ENCODE data around the gene VWA5A. TPM values are rescaled to one million over a fixed set of nuclear protein-coding genes. Genes with fewer than 3 reads are reported as not detected.
A peak's percentile ranks its signal among the peaks of the same experiment; 100 is the strongest.

Gene VWA5A
- total and polyA plus RNA-seq, 9 of the 15 experiments (the other 6 are each of a cell fraction or from before 2014, with no cell fraction given), result 4.6 to 19.7 (median 6.9) TPM

DNA sequence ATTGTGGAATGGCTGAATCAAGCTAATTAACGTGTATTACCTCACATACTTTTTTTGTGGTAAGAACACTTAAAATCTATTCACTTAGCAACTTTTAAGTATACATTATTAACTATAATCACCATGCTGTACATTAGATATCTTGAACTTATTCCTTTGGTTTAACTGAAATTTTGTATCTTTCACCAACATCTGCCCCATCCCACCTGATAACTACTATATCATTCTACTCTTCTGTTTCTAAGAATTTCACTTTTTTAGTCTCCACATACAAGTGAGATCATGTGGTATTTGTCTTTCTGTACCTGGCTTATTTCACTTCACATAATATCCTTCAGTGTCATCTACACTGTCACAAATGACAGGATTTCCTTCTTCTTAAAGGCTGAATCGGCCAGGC is 17.1 kb upstream of the VWA5A start:
- H3K4me3 ChIP-seq, result no peak overlapping the region
- no peak overlapping the region for H3K27ac ChIP-seq (ENCODE audit: extremely low read depth, low read depth, low read length)
- no peaks in the 10 kb centered on the region for H3K27me3 ChIP-seq (ENCODE audit: control insufficient read depth in 2 of 2, insufficient read depth in 2 of 2, low read length in 2 of 2)
- no peak for DNase-seq (ENCODE audit: extremely low read depth in 1 of 4, low spot score in 3 of 4)
- no peak for FAIRE-seq
- CTCF ChIA-PET (ENCODE audit: low intra/inter-chr PET ratio), result no interaction called here
- in situ Hi-C loops (cut with MboI), result no loop called here
- peaks cover 5 to 22% of the 10 kb centered on the region in 2 experiments; a peak in 4 of 5 replicates for H3K4me1 ChIP-seq (replicated peaks in 1 of 2; ENCODE audit: control insufficient read depth in 2 of 2, insufficient read depth in 2 of 2, low read length in 2 of 2)
- no peaks in the 10 kb centered on the region for H4K20me1 ChIP-seq (replicated peaks; ENCODE audit: control insufficient read depth, insufficient read depth, low read length)
- H3K9ac ChIP-seq (ENCODE audit: insufficient read depth in 1 of 2, low read depth in 2 of 2, low read length in 2 of 2), result no peak overlapping the region
- 56% methylated on average over 2 of the region's 2 CpGs for WGBS (ENCODE audit: insufficient coverage, low coverage, missing lambda C conversion rate)
- no peak for ATAC-seq
- TF ChIP-seq SOX6 (IDR thresholded peaks at IDR 0.05), result peak; percentile 17; the same call in 1 of the 2 replicates
- no peak for TF ChIP-seq ARID2 (IDR thresholded peaks at IDR 0.05)
- TF ChIP-seq ARID1B (IDR thresholded peaks at IDR 0.05), result peak; percentile 67
- TF ChIP-seq, protein P1, sequence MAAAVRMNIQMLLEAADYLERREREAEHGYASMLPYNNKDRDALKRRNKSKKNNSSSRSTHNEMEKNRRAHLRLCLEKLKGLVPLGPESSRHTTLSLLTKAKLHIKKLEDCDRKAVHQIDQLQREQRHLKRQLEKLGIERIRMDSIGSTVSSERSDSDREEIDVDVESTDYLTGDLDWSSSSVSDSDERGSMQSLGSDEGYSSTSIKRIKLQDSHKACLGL (CRISPR knock-in tag; IDR thresholded peaks at IDR 0.05; ENCODE audit: borderline replicate concordance, poor library complexity, severe bottlenecking), result no peak
- TF ChIP-seq, protein P2, sequence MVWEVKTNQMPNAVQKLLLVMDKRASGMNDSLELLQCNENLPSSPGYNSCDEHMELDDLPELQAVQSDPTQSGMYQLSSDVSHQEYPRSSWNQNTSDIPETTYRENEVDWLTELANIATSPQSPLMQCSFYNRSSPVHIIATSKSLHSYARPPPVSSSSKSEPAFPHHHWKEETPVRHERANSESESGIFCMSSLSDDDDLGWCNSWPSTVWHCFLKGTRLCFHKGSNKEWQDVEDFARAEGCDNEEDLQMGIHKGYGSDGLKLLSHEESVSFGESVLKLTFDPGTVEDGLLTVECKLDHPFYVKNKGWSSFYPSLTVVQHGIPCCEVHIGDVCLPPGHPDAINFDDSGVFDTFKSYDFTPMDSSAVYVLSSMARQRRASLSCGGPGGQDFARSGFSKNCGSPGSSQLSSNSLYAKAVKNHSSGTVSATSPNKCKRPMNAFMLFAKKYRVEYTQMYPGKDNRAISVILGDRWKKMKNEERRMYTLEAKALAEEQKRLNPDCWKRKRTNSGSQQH (CRISPR knock-in tag; IDR thresholded peaks at IDR 0.05), result no peak
- TF ChIP-seq EP300 (IDR thresholded peaks at IDR 0.05; ENCODE audit: low read length), result peak; percentile 74
- peak; percentile 27 for TF ChIP-seq NCOR1 (IDR thresholded peaks at IDR 0.05)
- peak; percentile 79 for TF ChIP-seq TEAD4 (IDR thresholded peaks at IDR 0.05; ENCODE audit: low read length)
- no peak for TF ChIP-seq TEAD4 (CRISPR knock-in tag; IDR thresholded peaks at IDR 0.05; ENCODE audit: borderline replicate concordance)
- TF ChIP-seq HMGN3 (IDR thresholded peaks at IDR 0.05; ENCODE audit: borderline replicate concordance, extremely low read depth, insufficient read length, low read depth, low read length), result no peak
- no peak for TF ChIP-seq CBX1 (IDR thresholded peaks at IDR 0.05; ENCODE audit: low read depth)
- TF ChIP-seq TCF3 (CRISPR knock-in tag; IDR thresholded peaks at IDR 0.05), result peak; percentile 48
- TF ChIP-seq, protein P3, sequence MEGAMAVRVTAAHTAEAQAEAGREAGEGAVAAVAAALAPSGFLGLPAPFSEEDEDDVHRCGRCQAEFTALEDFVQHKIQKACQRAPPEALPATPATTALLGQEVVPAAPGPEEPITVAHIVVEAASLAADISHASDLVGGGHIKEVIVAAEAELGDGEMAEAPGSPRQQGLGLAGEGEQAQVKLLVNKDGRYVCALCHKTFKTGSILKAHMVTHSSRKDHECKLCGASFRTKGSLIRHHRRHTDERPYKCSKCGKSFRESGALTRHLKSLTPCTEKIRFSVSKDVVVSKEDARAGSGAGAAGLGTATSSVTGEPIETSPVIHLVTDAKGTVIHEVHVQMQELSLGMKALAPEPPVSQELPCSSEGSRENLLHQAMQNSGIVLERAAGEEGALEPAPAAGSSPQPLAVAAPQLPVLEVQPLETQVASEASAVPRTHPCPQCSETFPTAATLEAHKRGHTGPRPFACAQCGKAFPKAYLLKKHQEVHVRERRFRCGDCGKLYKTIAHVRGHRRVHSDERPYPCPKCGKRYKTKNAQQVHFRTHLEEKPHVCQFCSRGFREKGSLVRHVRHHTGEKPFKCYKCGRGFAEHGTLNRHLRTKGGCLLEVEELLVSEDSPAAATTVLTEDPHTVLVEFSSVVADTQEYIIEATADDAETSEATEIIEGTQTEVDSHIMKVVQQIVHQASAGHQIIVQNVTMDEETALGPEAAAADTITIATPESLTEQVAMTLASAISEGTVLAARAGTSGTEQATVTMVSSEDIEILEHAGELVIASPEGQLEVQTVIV (CRISPR knock-in tag; IDR thresholded peaks at IDR 0.05; ENCODE audit: borderline replicate concordance), result no peak
- no peak for TF ChIP-seq RB1 (IDR thresholded peaks at IDR 0.05; ENCODE audit: low read depth)
- peak; percentile 49 for TF ChIP-seq CBFA2T3 (IDR thresholded peaks at IDR 0.05)
- TF ChIP-seq TAL1 (IDR thresholded peaks at IDR 0.05), result peak; percentile 62
- TF ChIP-seq, protein P4, sequence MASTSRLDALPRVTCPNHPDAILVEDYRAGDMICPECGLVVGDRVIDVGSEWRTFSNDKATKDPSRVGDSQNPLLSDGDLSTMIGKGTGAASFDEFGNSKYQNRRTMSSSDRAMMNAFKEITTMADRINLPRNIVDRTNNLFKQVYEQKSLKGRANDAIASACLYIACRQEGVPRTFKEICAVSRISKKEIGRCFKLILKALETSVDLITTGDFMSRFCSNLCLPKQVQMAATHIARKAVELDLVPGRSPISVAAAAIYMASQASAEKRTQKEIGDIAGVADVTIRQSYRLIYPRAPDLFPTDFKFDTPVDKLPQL (IDR thresholded peaks at IDR 0.05; ENCODE audit: extremely low read depth, insufficient read length), result no peak
- peak; percentile 30 for TF ChIP-seq MEIS2 (IDR thresholded peaks at IDR 0.05; ENCODE audit: partially characterized antibody)
- no peaks in the 10 kb centered on the region for H3K79me2 ChIP-seq (ENCODE audit: control insufficient read depth, insufficient read depth, low read length)
- intact Hi-C loops (cut with micrococcal nuclease), result no loop called here
- H3K9me1 ChIP-seq (ENCODE audit: control insufficient read depth, insufficient read depth, low read length), result no peaks in the 10 kb centered on the region
- H3K4me2 ChIP-seq (ENCODE audit: insufficient read depth, low read length), result no peak overlapping the region; the same call in 1 of the 2 replicates
- POLR2A ChIA-PET, result no interaction called here
- no peaks in the 10 kb centered on the region; the same call in 2 of the 3 replicates for H3K36me3 ChIP-seq (ENCODE audit: control insufficient read depth, insufficient read depth, low read length)
- no TSS peak for BruUV-seq (replicated peaks)
- no peaks in the 10 kb centered on the region for H3K9me3 ChIP-seq (replicated peaks; ENCODE audit: control insufficient read depth, insufficient read depth, low read depth, low read length)
- peak overlapping the region; percentile 48; the same call in 1 of the 2 replicates for H2AFZ ChIP-seq (ENCODE audit: low read depth, low read length)

Data from K562 (cell line).